Mesendoderm (in vitro differentiated cells): ENCODE data around the gene GSG1L.

Source experiments
- DNase-seq: peaks from one replicate; pipeline ENCODE4 v3.0.0; 2013
- H2AK5ac ChIP-seq: 2 replicates; pipeline ENCODE4 v1.6.1; 2013; ENCODE audit warnings: low read length, inconsistent platforms
- H2BK120ac ChIP-seq: 2 replicates; pipeline ENCODE4 v1.6.1; 2013; ENCODE audit warnings: low read depth, mild to moderate bottlenecking, low read length, moderate library complexity, mixed read lengths
- H2BK15ac ChIP-seq: replicated peaks from 2 replicates; pipeline ENCODE4 v1.6.1; 2013; ENCODE audit warnings: low read depth, mild to moderate bottlenecking, moderate library complexity
- H2BK5ac ChIP-seq: 2 replicates; pipeline ENCODE4 v1.6.1; 2013; ENCODE audit warnings: low read length, inconsistent platforms
- H3K18ac ChIP-seq: 2 replicates; pipeline ENCODE4 v1.6.1; 2013; ENCODE audit warnings: mild to moderate bottlenecking, low read length, mixed read lengths
- H3K23ac ChIP-seq: one replicate; pipeline ENCODE4 v1.6.1; 2013; ENCODE audit warnings: low read length
- H3K27ac ChIP-seq: 2 replicates; pipeline ENCODE4 v1.5.1; 2013; ENCODE audit warnings: low read depth, mild to moderate bottlenecking, inconsistent platforms, low read length, moderate library complexity
- H3K27me3 ChIP-seq: 2 replicates; pipeline ENCODE4 v1.6.1; 2013; ENCODE audit warnings: low read length, control low read depth, mild to moderate bottlenecking, inconsistent platforms; ENCODE audit not compliant: insufficient read depth, poor library complexity
- H3K36me3 ChIP-seq: 2 replicates; pipeline ENCODE4 v1.6.1; 2013; ENCODE audit warnings: low read length, inconsistent platforms; ENCODE audit not compliant: control insufficient read depth, insufficient read depth
- H3K4ac ChIP-seq: one replicate; pipeline ENCODE4 v1.6.1; 2013; ENCODE audit warnings: low read depth, mild to moderate bottlenecking, low read length, moderate library complexity
- H3K4me1 ChIP-seq: 2 replicates; pipeline ENCODE4 v1.6.1; 2013; ENCODE audit warnings: low read depth, low read length, inconsistent platforms; ENCODE audit not compliant: control insufficient read depth
- H3K4me2 ChIP-seq: 2 replicates; pipeline ENCODE4 v1.6.1; 2013; ENCODE audit warnings: low read length
- H3K4me3 ChIP-seq: 2 replicates; pipeline ENCODE4 v1.5.1; 2013; ENCODE audit warnings: mild to moderate bottlenecking, low read length
- H3K56ac ChIP-seq: one replicate; pipeline ENCODE4 v1.6.1; 2013; ENCODE audit warnings: low read length
- H3K79me1 ChIP-seq: 2 replicates; pipeline ENCODE4 v1.6.1; 2013; ENCODE audit warnings: low read length, inconsistent platforms
- H3K79me2 ChIP-seq: 2 replicates; pipeline ENCODE4 v1.6.1; 2013; ENCODE audit warnings: mild to moderate bottlenecking, low read length; ENCODE audit not compliant: control insufficient read depth, insufficient read depth
- H3K9ac ChIP-seq: 2 replicates; pipeline ENCODE4 v1.6.1; 2013; ENCODE audit warnings: low read length, inconsistent platforms
- H4K5ac ChIP-seq: one replicate; pipeline ENCODE4 v1.6.1; 2013; ENCODE audit warnings: low read length
- H4K8ac ChIP-seq: one replicate; pipeline ENCODE4 v1.6.1; 2013; ENCODE audit warnings: low read depth, mild to moderate bottlenecking, control low read depth, low read length, moderate library complexity
- WGBS: extraction: QIAGEN DNeasy Blood & Tissue Kit; methylation state at CpG from one replicate; pipeline ENCODE4 v1.1.7; 2013; ENCODE audit warnings: low lambda C conversion rate, missing lambda C conversion rate; ENCODE audit not compliant: insufficient coverage; ENCODE audit errors: extremely low coverage; 5-methylcytosine and 5-hydroxymethylcytosine counted together

The GSG1L gene

DNA sequence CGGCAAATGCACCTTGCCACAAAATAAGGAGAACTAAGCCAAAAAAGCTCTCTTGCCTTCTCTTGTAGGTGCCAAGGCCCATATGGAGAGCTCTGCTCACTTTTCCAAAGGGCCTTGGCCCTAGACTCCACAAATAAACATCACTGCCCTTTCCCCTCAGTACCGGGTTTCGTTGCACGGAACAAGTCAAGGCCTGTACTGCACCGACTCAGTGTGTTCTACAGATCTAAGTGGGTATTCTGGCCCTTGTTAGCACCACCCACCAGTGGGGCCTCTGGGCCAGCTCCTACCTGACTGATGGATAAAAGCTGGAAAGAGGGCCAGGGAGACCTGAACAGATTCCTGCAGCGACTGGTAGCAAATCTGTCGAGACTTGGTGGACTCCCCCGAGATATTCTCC, 43.7 kb upstream of the GSG1L start:
- Histone ChIP-seq H3K4me3 (no peak overlapping the region), H4K8ac (no peak overlapping the region), H3K79me2 (no peaks in the 10 kb centered on the region), H3K36me3 (peaks cover 29% of the 10 kb centered on the region), H3K9ac (no peak overlapping the region), H3K23ac (no peak overlapping the region), H4K5ac (no peak overlapping the region), H3K56ac (no peak overlapping the region), H3K27me3 (no peaks in the 10 kb centered on the region), H2AK5ac (no peak overlapping the region), H3K4me1 (no peaks in the 10 kb centered on the region), H3K4ac (no peak overlapping the region), H3K79me1 (peaks cover 2% of the 10 kb centered on the region), H2BK5ac (no peak overlapping the region), H2BK120ac (no peak overlapping the region), H3K27ac (no peak overlapping the region), H3K4me2 (no peak overlapping the region), H2BK15ac (no peak overlapping the region), H3K18ac (no peak overlapping the region)
- WGBS = no CpG with 5 or more reads among the region's 8 CpGs
- no peak for DNase-seq

DNA sequence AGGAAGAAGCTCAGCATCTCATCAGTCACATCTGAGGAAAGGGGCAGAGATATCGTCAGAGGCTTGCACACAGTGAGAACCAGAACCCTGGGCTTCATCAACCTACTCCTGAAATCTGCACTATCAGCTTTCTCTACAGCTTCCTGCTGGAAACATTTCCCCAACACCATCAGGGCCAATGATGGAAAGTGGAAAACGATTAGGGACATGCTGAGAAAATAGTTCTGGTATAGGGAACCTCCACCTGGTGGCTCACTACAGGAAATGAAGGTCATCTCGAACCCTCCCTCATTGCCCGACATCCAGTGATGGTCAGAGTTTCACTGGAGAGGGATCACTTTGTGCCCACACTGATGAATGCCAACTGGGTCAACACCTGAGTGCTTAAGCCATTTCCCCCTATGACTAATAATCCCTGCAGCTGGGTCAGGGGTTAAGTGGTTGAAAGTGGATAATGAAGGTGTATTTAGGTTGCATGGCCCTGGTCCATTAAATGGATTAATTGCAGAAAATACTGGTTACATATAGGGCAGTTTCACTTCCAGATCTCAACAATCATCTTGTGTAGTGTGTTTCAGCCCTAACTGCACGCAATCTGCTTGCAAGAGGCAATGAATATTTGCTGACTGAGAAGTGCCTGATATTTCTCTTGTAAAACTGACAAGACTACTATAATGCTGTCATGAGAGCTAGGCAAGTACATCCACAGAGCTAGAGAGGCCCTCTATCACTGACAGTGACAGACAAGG, 43.1 kb upstream of the GSG1L start:
- no peak overlapping the region for H3K4me2 ChIP-seq
- DNase-seq = no peak
- no peak overlapping the region for H3K4ac ChIP-seq
- H4K5ac ChIP-seq = no peak overlapping the region
- no peak overlapping the region for H2BK120ac ChIP-seq
- H2BK15ac ChIP-seq = no peak overlapping the region
- no peak overlapping the region for H3K23ac ChIP-seq
- H3K27me3 ChIP-seq = no peaks in the 10 kb centered on the region
- H3K79me2 ChIP-seq = no peaks in the 10 kb centered on the region
- H3K9ac ChIP-seq = no peak overlapping the region
- H2BK5ac ChIP-seq = no peak overlapping the region
- no peaks in the 10 kb centered on the region for H3K4me1 ChIP-seq
- H3K18ac ChIP-seq = no peak overlapping the region
- WGBS = no CpG with 5 or more reads among the region's 5 CpGs
- no peak overlapping the region for H3K27ac ChIP-seq
- H4K8ac ChIP-seq = no peak overlapping the region
- peaks cover 2% of the 10 kb centered on the region for H3K79me1 ChIP-seq
- H2AK5ac ChIP-seq = no peak overlapping the region
- peaks cover 32% of the 10 kb centered on the region for H3K36me3 ChIP-seq
- H3K56ac ChIP-seq = no peak overlapping the region
- H3K4me3 ChIP-seq = no peak overlapping the region

GRCh38 chr16:28105954-28106353, 42.4 kb upstream of the GSG1L start:
- no peak overlapping the region for H2AK5ac ChIP-seq
- H3K4me3 ChIP-seq = no peak overlapping the region
- H3K23ac ChIP-seq = no peak overlapping the region
- no peak overlapping the region for H3K18ac ChIP-seq
- no peak overlapping the region for H3K27ac ChIP-seq
- no CpG with 5 or more reads among the region's 7 CpGs for WGBS
- DNase-seq = no peak
- no peaks in the 10 kb centered on the region for H3K4me1 ChIP-seq
- no peak overlapping the region for H4K8ac ChIP-seq
- H3K36me3 ChIP-seq = peaks cover 33% of the 10 kb centered on the region
- H3K4ac ChIP-seq = no peak overlapping the region
- H3K79me1 ChIP-seq = peaks cover 2% of the 10 kb centered on the region
- no peak overlapping the region for H4K5ac ChIP-seq
- no peaks in the 10 kb centered on the region for H3K79me2 ChIP-seq
- no peak overlapping the region for H2BK5ac ChIP-seq
- no peak overlapping the region for H3K4me2 ChIP-seq
- no peak overlapping the region for H3K9ac ChIP-seq
- H2BK15ac ChIP-seq = no peak overlapping the region
- H3K27me3 ChIP-seq = no peaks in the 10 kb centered on the region
- H3K56ac ChIP-seq = no peak overlapping the region
- H2BK120ac ChIP-seq = no peak overlapping the region

GRCh38 chr16:28105297-28105696, 41.8 kb upstream of the GSG1L start:
- Histone ChIP-seq H3K79me1 (peaks cover 2% of the 10 kb centered on the region), H4K5ac (no peak overlapping the region), H3K9ac (no peak overlapping the region), H3K27ac (no peak overlapping the region), H3K36me3 (peaks cover 33% of the 10 kb centered on the region), H2AK5ac (no peak overlapping the region), H2BK5ac (no peak overlapping the region), H3K4ac (no peak overlapping the region), H3K4me1 (no peaks in the 10 kb centered on the region), H4K8ac (no peak overlapping the region), H3K4me3 (no peak overlapping the region), H3K56ac (no peak overlapping the region), H3K27me3 (no peaks in the 10 kb centered on the region), H2BK120ac (no peak overlapping the region), H2BK15ac (no peak overlapping the region), H3K18ac (no peak overlapping the region), H3K79me2 (no peaks in the 10 kb centered on the region), H3K4me2 (no peak overlapping the region), H3K23ac (no peak overlapping the region)
- WGBS = no CpG with 5 or more reads among the region's 3 CpGs
- DNase-seq = no peak

DNA sequence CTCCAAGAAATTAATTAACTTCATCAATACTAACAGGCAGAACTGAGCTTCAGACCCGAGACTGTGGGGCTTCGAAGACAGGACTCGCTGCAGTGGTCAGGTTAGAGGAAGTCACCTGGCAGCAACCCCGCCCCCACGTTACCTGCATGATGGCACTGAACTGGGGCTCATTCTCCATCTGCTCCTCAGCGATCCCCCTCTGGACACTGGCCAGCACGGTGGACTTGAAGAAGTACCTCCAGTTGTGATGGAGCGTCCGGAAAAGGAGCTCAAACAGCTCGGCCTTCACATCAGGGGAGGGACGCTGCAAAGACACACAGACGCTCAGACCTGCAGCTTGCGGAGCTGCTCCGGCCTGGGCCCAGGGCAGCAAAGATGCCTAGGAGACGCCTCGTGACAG, 40.9 kb upstream of the GSG1L start:
- no peak overlapping the region for H2BK5ac ChIP-seq
- no peak overlapping the region for H3K18ac ChIP-seq
- no peak overlapping the region for H2AK5ac ChIP-seq
- no peaks in the 10 kb centered on the region for H3K27me3 ChIP-seq
- H4K8ac ChIP-seq = no peak overlapping the region
- H3K4ac ChIP-seq = no peak overlapping the region
- H2BK15ac ChIP-seq = no peak overlapping the region
- peaks cover 35% of the 10 kb centered on the region for H3K36me3 ChIP-seq
- H4K5ac ChIP-seq = no peak overlapping the region
- no CpG with 5 or more reads among the region's 16 CpGs for WGBS
- no peak overlapping the region for H3K56ac ChIP-seq
- no peak overlapping the region for H3K9ac ChIP-seq
- H3K79me1 ChIP-seq = peaks cover 2% of the 10 kb centered on the region
- no peak overlapping the region for H3K4me3 ChIP-seq
- H3K4me1 ChIP-seq = no peaks in the 10 kb centered on the region
- DNase-seq = no peak
- no peak overlapping the region for H3K4me2 ChIP-seq
- no peaks in the 10 kb centered on the region for H3K79me2 ChIP-seq
- H2BK120ac ChIP-seq = no peak overlapping the region
- no peak overlapping the region for H3K23ac ChIP-seq
- no peak overlapping the region for H3K27ac ChIP-seq
